ENCODE measurements around the gene RGS7.

Gene RGS7

DNA sequence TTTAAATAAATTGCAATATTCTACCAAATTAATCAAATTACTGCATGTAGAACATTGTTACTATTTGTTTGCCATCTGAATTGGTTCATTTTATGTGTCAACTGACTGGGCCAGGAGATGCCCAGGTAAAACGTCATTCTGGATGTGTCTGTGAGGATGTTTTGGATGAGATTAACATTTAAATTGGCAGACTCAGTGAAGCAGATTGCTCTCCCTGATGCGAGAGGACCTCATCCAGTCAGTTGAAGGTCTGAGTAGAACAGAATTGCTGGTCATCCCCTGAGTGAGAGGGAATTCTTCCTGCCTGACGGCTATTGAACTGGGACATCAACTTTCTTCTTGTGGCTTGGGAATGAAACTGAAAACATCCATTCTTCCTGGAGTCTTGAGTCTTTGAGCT, 623.0 kb downstream of the RGS7 start:
- no peak for DNase-seq (ENCODE audit: low spot score)
- H3K27ac ChIP-seq: no peak overlapping the region
- TF ChIP-seq, protein P1, sequence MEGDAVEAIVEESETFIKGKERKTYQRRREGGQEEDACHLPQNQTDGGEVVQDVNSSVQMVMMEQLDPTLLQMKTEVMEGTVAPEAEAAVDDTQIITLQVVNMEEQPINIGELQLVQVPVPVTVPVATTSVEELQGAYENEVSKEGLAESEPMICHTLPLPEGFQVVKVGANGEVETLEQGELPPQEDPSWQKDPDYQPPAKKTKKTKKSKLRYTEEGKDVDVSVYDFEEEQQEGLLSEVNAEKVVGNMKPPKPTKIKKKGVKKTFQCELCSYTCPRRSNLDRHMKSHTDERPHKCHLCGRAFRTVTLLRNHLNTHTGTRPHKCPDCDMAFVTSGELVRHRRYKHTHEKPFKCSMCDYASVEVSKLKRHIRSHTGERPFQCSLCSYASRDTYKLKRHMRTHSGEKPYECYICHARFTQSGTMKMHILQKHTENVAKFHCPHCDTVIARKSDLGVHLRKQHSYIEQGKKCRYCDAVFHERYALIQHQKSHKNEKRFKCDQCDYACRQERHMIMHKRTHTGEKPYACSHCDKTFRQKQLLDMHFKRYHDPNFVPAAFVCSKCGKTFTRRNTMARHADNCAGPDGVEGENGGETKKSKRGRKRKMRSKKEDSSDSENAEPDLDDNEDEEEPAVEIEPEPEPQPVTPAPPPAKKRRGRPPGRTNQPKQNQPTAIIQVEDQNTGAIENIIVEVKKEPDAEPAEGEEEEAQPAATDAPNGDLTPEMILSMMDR (IDR thresholded peaks at IDR 0.05): no peak
- H3K4me3 ChIP-seq: no peak overlapping the region

DNA sequence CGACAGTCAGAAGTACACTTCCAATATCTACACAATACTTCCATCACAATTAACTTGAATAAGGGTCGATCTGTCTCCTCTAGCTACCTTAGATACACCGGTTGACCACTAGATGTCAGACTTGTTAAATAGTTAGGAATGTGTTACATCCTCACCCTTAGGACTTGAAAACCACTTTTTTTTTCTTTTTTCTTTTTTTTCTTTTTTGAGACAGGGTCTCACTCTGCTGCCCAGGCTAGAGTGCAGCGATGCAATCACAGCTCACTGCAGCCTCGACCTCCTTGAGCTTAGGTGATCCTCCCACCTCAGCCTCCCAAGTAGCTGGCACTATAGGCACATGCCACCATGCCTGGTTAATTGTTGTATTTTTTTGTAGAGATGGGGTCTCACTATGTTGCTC, 624.6 kb downstream of the RGS7 start:
- DNase-seq (ENCODE audit: low spot score): no peak
- no peak overlapping the region for H3K4me3 ChIP-seq

More for the DNA sequence above, 624.6 kb downstream of the RGS7 start:
- TF ChIP-seq, protein P1 (IDR thresholded peaks at IDR 0.05): peak; percentile 28
- no peak overlapping the region for H3K27ac ChIP-seq

Measured in coronary artery (tissue), 2 donors.